HG03558 (cell line): ENCODE results near the gene GSTM1.

Source experiments
- ATAC-seq: cut with Tn5 transposase; IDR thresholded peaks from one replicate; pipeline ENCODE4 v1.9.1; 2021; ENCODE audit warnings: moderate number of reproducible peaks; ENCODE audit not compliant: unreplicated experiment; ENCODE audit errors: extremely low read depth

The GSTM1 gene

DNA sequence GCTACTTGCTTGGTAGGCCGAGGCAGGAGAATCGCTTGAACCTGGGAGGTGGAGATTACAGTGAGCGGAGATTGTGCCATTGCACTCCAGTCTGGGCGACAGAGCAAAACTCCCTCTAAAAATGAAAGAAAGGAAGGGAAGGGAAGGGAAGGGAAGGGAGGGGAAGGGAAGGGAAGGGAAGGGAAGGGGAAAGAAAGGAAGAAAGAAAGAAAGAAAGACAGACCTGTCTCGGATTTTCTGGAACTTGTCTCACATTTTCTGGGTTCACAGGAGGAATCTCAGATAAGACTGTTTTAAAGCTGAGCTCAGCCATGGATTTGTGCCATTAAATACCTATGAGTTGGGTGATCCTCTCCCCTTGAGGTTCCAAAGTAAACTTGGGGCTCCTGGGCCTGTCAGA, 37.3 kb downstream of the GSTM1 start:
- no peak for ATAC-seq

GRCh38 chr1:109725510-109725909, 37.9 kb downstream of the GSTM1 start:
- no peak for ATAC-seq

GRCh38 chr1:109726007-109726406, 38.4 kb downstream of the GSTM1 start:
- ATAC-seq: no peak

GRCh38 chr1:109726728-109727373, 39.2 kb downstream of the GSTM1 start:
- ATAC-seq: no peak

DNA sequence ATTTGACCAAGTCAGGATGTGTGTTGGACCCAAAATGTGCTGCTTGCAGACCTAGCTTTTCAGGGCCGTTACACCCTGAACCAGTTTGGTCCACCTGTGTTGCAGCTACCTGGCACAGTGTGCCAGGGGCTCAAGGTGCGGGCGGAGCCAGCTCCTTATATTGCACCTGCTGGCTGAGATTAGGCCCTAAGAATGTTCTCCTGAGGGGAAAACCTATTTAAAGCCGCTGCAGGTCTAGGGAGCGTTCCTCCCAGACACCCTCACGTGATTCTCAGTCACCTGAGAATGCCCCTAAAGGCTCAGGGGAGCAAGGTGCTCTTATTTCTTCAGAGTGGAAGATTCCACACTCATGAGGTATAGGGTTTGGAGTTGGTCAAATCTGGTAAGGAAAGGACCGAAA, 41.3 kb downstream of the GSTM1 start:
- no peak for ATAC-seq

DNA sequence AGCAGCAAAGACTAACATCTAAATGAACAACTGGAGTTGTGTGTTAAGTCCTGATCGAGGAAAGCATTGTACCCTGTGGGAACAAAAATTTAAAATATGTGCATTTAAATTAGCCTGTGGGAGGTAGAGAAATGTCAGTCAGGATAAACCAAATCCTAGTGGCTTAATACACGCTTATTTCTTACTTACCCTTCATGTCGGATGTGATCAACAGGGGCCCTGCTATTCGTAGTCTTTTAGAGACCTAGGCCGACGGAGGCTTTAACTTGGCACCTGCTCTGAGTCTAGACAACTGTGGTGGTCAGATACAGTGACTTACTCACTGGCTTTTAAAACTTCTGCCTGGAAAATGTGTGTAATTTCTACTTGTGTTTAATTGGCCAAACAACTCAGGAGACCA, 43.0 kb downstream of the GSTM1 start:
- no peak for ATAC-seq

- ATAC-seq: no peak
Observed at GRCh38 chr1:109732390-109732881, 44.8 kb downstream of the GSTM1 start.

DNA sequence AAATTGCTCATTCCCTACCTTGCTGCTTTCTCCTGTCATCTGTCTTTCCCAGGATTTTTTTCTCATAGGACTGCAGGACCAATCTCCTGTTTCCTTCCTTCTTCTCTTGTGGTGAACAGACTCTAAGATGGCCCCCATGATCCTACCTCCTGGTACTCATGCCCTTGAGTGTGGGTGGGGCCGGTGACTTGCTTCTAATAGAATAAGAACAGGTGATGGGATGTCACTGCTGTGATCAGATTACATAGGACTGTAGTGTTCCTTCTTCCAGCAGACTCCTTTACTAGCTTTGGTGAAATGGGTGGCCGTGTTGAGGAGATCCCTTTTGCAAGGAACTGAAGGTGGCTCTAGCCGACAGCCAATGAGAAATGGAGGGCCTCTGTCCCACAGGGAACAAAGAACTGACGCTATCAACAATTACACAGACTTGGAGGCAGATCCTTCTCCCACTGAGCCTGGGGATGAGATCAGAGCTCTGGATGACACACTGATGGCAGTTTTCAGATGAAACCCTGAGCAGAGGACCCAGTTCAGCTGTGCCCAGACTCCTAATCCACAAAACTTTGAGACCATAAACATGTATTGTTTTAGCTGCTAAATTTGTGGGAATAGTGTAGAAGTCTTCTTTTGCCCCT, 45.7 kb downstream of the GSTM1 start:
- no peak for ATAC-seq

- ATAC-seq: no peak
Observed at GRCh38 chr1:109739738-109740614, 52.4 kb downstream of the GSTM1 start.

- no peak for ATAC-seq
Observed at GRCh38 chr1:109740615-109741373, 53.2 kb downstream of the GSTM1 start, which contains the start of gene GSTM3. GSTM3 (minus strand) TSS chr1:109741038; CDS start chr1:109740287, 751 bp downstream.
